CD8-positive, alpha-beta memory T cell (primary cell): ENCODE measurements around the gene SLC50A1. TPM values are rescaled to one million over a fixed set of nuclear protein-coding genes. Genes with fewer than 3 reads are reported as not detected.
A peak's percentile ranks its signal among the peaks of the same experiment; 100 is the strongest.

ENCODE experiments used
- CTCF ChIA-PET: fragments of 350-600 bp; sonication (Branson Sonifier 250); formaldehyde crosslinking; loops from one replicate; lab custom pipeline; 2021; ENCODE audit warnings: antibody characterized with exemption; lab: Charles Lee
- POLR2A ChIA-PET: fragments of 350-600 bp; sonication (Branson Sonifier 250); formaldehyde crosslinking; loops from one replicate; lab custom pipeline; 2021; ENCODE audit warnings: antibody characterized with exemption; lab: Charles Lee
- DNase-seq, 5 donors: peaks; one replicate each; pipeline versions ENCODE4 v3.0.0 to v3.0.0-alpha.2; 2020 to 2022; ENCODE audit warnings: mixed read lengths in 1 of 5
- H3K27ac ChIP-seq: one replicate; pipeline ENCODE4 v1.7.0; 2013; ENCODE audit warnings: low read depth, mild to moderate bottlenecking, low read length, moderate library complexity
- H3K27me3 ChIP-seq: 2 replicates; pipeline ENCODE4 v1.7.0; 2013; ENCODE audit warnings: low read length, mild to moderate bottlenecking; ENCODE audit not compliant: insufficient read depth, poor library complexity, severe bottlenecking
- H3K36me3 ChIP-seq: 2 replicates; pipeline ENCODE4 v1.7.0; 2013; ENCODE audit warnings: mild to moderate bottlenecking, low read length, moderate library complexity; ENCODE audit not compliant: insufficient read depth
- H3K4me1 ChIP-seq: 2 replicates; pipeline ENCODE4 v1.7.0; 2013; ENCODE audit warnings: mild to moderate bottlenecking, low read length, moderate library complexity; ENCODE audit not compliant: insufficient read depth
- H3K4me3 ChIP-seq: 2 replicates; pipeline ENCODE4 v1.7.0; 2013; ENCODE audit warnings: mild to moderate bottlenecking, low read length
- H3K9me3 ChIP-seq: 2 replicates; pipeline ENCODE4 v1.7.0; 2013; ENCODE audit warnings: mild to moderate bottlenecking, low read length
- H3K27ac Mint-ChIP-seq, 8 donors: one replicate each; pipeline ENCODE4 v1.8.0; 2020 to 2021; ENCODE audit warnings: mixed read lengths in 8 of 8, mild to moderate bottlenecking in 6 of 8, inconsistent platforms in 3 of 8, moderate library complexity in 3 of 8
- H3K27me3 Mint-ChIP-seq, 2 donors: one replicate each; pipeline ENCODE4 v1.8.0; 2020 to 2021; ENCODE audit warnings: mixed read lengths in 2 of 2, mild to moderate bottlenecking in 1 of 2, moderate library complexity in 1 of 2
- H3K36me3 Mint-ChIP-seq, 3 donors: one replicate each; pipeline ENCODE4 v1.8.0; 2020 to 2021; ENCODE audit warnings: mixed read lengths in 3 of 3, inconsistent platforms in 1 of 3, mild to moderate bottlenecking in 1 of 3
- H3K4me1 Mint-ChIP-seq, 3 donors: one replicate each; pipeline ENCODE4 v1.8.0; 2020 to 2021; ENCODE audit warnings: mixed read lengths in 3 of 3, inconsistent platforms in 1 of 3, mild to moderate bottlenecking in 1 of 3
- H3K4me3 Mint-ChIP-seq, 7 donors: one replicate each; pipeline ENCODE4 v1.8.0; 2020 to 2021; ENCODE audit warnings: mixed read lengths in 7 of 7, mild to moderate bottlenecking in 6 of 7, moderate library complexity in 4 of 7, inconsistent platforms in 2 of 7
- H3K9me3 Mint-ChIP-seq, 5 donors: one replicate each; pipeline ENCODE4 v1.8.0; 2020 to 2022; ENCODE audit warnings: mixed read lengths in 5 of 5, mild to moderate bottlenecking in 3 of 5, moderate library complexity in 2 of 5, inconsistent platforms in 1 of 5
- polyA plus RNA-seq: library from polyadenylated mRNA; unstranded; fragments of 300-500 nt; fragmentation: Illumina TruSeq; gene quantifications from one replicate; pipeline ENCODE4 v1.2.3, GENCODE V29; 2021
- total RNA-seq, 2 experiments: library from RNA; stranded (reverse); gene quantifications; one replicate each; pipeline ENCODE4 v1.2.3, GENCODE V29; 2021

SLC50A1 gene
- total and polyA plus RNA-seq, 3 experiments from 2014 or later = 43.4 to 49.5 (median 47.2) TPM

DNA sequence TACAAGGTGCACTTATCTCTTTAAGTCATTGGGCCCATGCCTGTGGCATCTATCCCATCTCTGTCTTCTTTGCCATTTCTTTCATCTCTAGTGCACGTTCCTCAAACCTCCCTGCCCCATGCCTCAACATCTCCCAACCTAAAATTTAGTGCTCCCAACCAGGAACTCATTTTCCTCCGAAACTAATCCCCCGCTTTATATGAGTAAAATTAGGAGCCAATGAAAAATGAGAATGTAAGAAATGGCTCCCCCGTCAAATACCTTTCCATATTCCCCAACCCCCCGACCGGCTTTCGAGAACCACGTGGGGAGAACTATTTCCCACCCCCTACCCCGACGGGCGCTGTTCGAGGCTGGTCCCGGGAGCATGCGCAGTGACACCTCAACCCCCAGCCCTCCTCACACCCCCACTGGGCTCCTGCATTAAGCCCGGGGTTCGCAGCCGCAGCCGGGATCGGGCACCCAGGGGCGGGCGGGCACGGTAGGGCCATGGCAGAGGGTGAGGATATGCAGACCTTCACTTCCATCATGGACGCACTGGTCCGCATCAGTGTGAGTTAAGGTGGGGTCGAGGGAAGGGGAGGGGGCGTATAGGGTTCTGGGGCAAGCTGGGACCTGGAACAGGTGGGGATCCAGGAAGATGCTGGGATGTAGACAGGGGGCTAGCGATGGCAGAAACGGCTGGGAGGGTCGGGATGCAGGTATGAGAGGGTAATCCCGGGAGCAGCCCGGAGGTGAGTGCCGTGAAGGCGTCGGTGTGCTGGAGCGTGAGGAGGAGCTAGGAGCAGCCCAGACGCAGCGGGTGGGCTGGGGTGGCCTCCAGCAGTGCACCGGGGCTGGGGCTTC is 38.0 kb downstream of the SLC50A1 start, which contains the start of gene TRIM46:
TRIM46 (plus strand) TSS at position 372 of the 846 bp plus-strand sequence; CDS start at position 490, 118 bp downstream.
- Mint-ChIP-seq H3K36me3 (peaks cover 0 to 49% (median 7%) of the 10 kb centered on the region in 3 donors), H3K4me1 (peaks cover 27 to 62% (median 37%) of the 10 kb centered on the region in 3 donors), H3K4me3 (peak within 1 kb of the TSS; percentile 86 to 100 (median 98)), H3K27me3 (peaks cover 0 to 2% of the 10 kb centered on the region in 2 donors), H3K27ac (peak within 1 kb of the TSS; percentile 79 to 100 (median 98)), H3K9me3 (no peaks in the 10 kb centered on the region)
- Histone ChIP-seq H3K4me3 (peak within 1 kb of the TSS; percentile 97), H3K27me3 (no peaks in the 10 kb centered on the region), H3K27ac (peak within 1 kb of the TSS; percentile 94), H3K36me3 (peaks cover 30% of the 10 kb centered on the region), H3K9me3 (no peaks in the 10 kb centered on the region), H3K4me1 (peaks cover 41% of the 10 kb centered on the region)
- ChIA-PET CTCF (interaction anchor here (0.6 to 10.7 kb wide), 41 partner anchors 9 to 339 kb away, joined by 3 to 177 read pairs (median 5); partner anchors contain the start of genes FDPS, PBXIP1, SCAMP3 and SLC50A1), POLR2A (interaction anchor here (0.7 to 2.4 kb wide), 9 partner anchors 20 to 218 kb away, joined by 3 to 16 read pairs (median 4); partner anchors contain the start of genes FLAD1 and PBXIP1)
- peak; percentile 41 to 79 (median 52) for DNase-seq

- H3K27ac ChIP-seq = peak overlapping the region; percentile 94
- Mint-ChIP-seq H3K27me3 (peaks cover 0 to 2% of the 10 kb centered on the region in 2 donors), H3K4me3 (peak overlapping the region; percentile 86 to 100 (median 98)), H3K4me1 (peaks cover 27 to 57% (median 37%) of the 10 kb centered on the region in 3 donors), H3K36me3 (peaks cover 0 to 49% (median 4%) of the 10 kb centered on the region in 3 donors), H3K27ac (peak overlapping the region; percentile 79 to 99 (median 98)), H3K9me3 (no peaks in the 10 kb centered on the region)
- no peaks in the 10 kb centered on the region for H3K9me3 ChIP-seq
- peak overlapping the region; percentile 97 for H3K4me3 ChIP-seq
- CTCF ChIA-PET = interaction anchor here (0.6 to 10.7 kb wide), 12 partner anchors 19 to 783 kb away, joined by 3 to 177 read pairs (median 8); partner anchors contain the start of gene THBS3
- DNase-seq = peak; percentile 31 to 82 (median 40)
- H3K36me3 ChIP-seq = peaks cover 21% of the 10 kb centered on the region
- H3K4me1 ChIP-seq = peaks cover 41% of the 10 kb centered on the region
- H3K27me3 ChIP-seq = no peaks in the 10 kb centered on the region
- POLR2A ChIA-PET = interaction anchor here (0.6 to 2.4 kb wide), 3 partner anchors 19 to 90 kb away, joined by 4 to 16 read pairs (median 5); no protein-coding TSS in a partner anchor
Observed at GRCh38 chr1:155174324-155175280, 39.0 kb downstream of the SLC50A1 start.

DNA sequence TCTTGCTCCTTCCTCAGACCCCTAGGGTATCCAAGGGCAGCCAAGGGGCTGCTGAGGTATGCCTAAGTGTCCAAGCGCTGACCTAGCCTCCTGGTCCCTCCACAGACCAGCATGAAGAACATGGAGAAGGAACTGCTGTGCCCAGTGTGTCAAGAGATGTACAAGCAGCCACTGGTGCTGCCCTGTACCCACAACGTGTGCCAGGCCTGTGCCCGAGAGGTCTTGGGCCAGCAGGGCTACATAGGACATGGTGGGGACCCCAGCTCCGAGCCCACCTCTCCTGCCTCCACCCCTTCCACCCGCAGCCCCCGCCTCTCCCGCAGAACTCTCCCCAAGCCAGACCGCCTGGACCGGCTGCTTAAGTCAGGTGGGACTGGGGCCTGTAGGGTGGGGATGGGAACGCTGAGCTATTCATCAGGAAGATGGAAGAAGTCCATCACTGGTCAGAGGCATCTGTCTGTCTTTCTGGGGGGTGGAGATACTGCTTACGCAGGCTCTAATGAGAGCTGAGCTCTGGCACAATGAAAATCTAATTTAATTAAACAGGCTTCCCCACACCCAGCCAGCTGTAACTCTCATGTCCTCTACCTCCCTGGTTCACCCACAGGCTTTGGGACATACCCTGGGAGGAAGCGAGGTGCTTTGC is 39.8 kb downstream of the SLC50A1 start:
- Mint-ChIP-seq H3K9me3 (no peaks in the 10 kb centered on the region), H3K4me1 (peaks cover 27 to 54% (median 37%) of the 10 kb centered on the region in 3 donors)
- CTCF ChIA-PET = interaction anchor here (0.6 to 10.7 kb wide), 11 partner anchors 18 to 783 kb away, joined by 3 to 177 read pairs (median 8); partner anchors contain the start of gene THBS3

GRCh38 chr1:155175927-155176371 is 40.3 kb downstream of the SLC50A1 start:
- Histone ChIP-seq H3K27ac (no peak overlapping the region), H3K9me3 (no peaks in the 10 kb centered on the region), H3K4me1 (peaks cover 41% of the 10 kb centered on the region), H3K27me3 (no peaks in the 10 kb centered on the region), H3K4me3 (no peak overlapping the region), H3K36me3 (peaks cover 14% of the 10 kb centered on the region)
- peaks cover 0 to 2% of the 10 kb centered on the region in 2 donors for H3K27me3 Mint-ChIP-seq
- H3K36me3 Mint-ChIP-seq = peaks cover 0 to 45% (median 2%) of the 10 kb centered on the region in 3 donors
- DNase-seq = no peak
- H3K9me3 Mint-ChIP-seq = no peaks in the 10 kb centered on the region
- peak overlapping the region in 4 of 8 donors; percentile 26 to 82 (median 62) for H3K27ac Mint-ChIP-seq
- H3K4me3 Mint-ChIP-seq = peak overlapping the region in 2 of 7 donors; percentile 76 to 86
- POLR2A ChIA-PET = interaction anchor here (2.4 kb wide), 1 partner anchor 18 kb away, joined by 16 read pairs; no protein-coding TSS in a partner anchor
- CTCF ChIA-PET = interaction anchor here (1.4 to 10.7 kb wide), 9 partner anchors 18 to 90 kb away, joined by 5 to 177 read pairs (median 9); partner anchors contain the start of gene THBS3
- peaks cover 27 to 53% (median 37%) of the 10 kb centered on the region in 3 donors for H3K4me1 Mint-ChIP-seq

More for the DNA sequence above, 39.8 kb downstream of the SLC50A1 start:
- peaks cover 16% of the 10 kb centered on the region for H3K36me3 ChIP-seq
- Mint-ChIP-seq H3K27ac (peak overlapping the region in 6 of 8 donors; percentile 42 to 85 (median 57)), H3K36me3 (peaks cover 0 to 49% (median 2%) of the 10 kb centered on the region in 3 donors), H3K27me3 (peaks cover 0 to 2% of the 10 kb centered on the region in 2 donors), H3K4me3 (peak overlapping the region in 6 of 7 donors; percentile 59 to 99 (median 70))
- no peaks in the 10 kb centered on the region for H3K27me3 ChIP-seq
- no peak overlapping the region for H3K4me3 ChIP-seq
- H3K27ac ChIP-seq = no peak overlapping the region
- no peak for DNase-seq
- peaks cover 41% of the 10 kb centered on the region for H3K4me1 ChIP-seq
- POLR2A ChIA-PET = interaction anchor here (0.6 to 2.4 kb wide), 2 partner anchors 18 to 24 kb away, joined by 5 to 16 read pairs; no protein-coding TSS in a partner anchor
- no peaks in the 10 kb centered on the region for H3K9me3 ChIP-seq

GRCh38 chr1:155176544-155177071 is 41.0 kb downstream of the SLC50A1 start:
- ChIA-PET CTCF (interaction anchor here (1.0 to 7.1 kb wide), 8 partner anchors 17 to 115 kb away, joined by 3 to 84 read pairs (median 7); partner anchors contain the start of gene THBS3), POLR2A (interaction anchor here (1.2 kb wide), 1 partner anchor 17 kb away, joined by 3 read pairs; no protein-coding TSS in a partner anchor)
- Mint-ChIP-seq H3K9me3 (no peaks in the 10 kb centered on the region), H3K27ac (peak overlapping the region in 6 of 8 donors; percentile 26 to 82 (median 62)), H3K27me3 (peaks cover 0 to 2% of the 10 kb centered on the region in 2 donors), H3K36me3 (peaks cover 0 to 46% (median 2%) of the 10 kb centered on the region in 3 donors), H3K4me1 (peaks cover 27 to 52% (median 37%) of the 10 kb centered on the region in 3 donors), H3K4me3 (peak overlapping the region in 4 of 7 donors; percentile 35 to 78 (median 69))
- Histone ChIP-seq H3K4me1 (peaks cover 41% of the 10 kb centered on the region), H3K27me3 (no peaks in the 10 kb centered on the region), H3K4me3 (no peak overlapping the region), H3K36me3 (peaks cover 14% of the 10 kb centered on the region), H3K9me3 (no peaks in the 10 kb centered on the region), H3K27ac (no peak overlapping the region)
- DNase-seq = peak; percentile 65 to 84 (median 78)

- peaks cover 0 to 45% (median 2%) of the 10 kb centered on the region in 3 donors for H3K36me3 Mint-ChIP-seq
- DNase-seq = no peak
- no peaks in the 10 kb centered on the region for H3K27me3 ChIP-seq
- no peak overlapping the region for H3K27ac ChIP-seq
- H3K9me3 Mint-ChIP-seq = no peaks in the 10 kb centered on the region
- H3K4me1 Mint-ChIP-seq = peaks cover 21 to 45% (median 31%) of the 10 kb centered on the region in 3 donors
- ChIA-PET POLR2A (interaction anchor here (1.2 kb wide), 1 partner anchor 16 kb away, joined by 3 read pairs; no protein-coding TSS in a partner anchor), CTCF (interaction anchor here (0.7 to 7.1 kb wide), 11 partner anchors 10 to 116 kb away, joined by 3 to 84 read pairs (median 4); partner anchors contain the start of gene THBS3)
- H3K4me1 ChIP-seq = peaks cover 33% of the 10 kb centered on the region
- H3K4me3 ChIP-seq = no peak overlapping the region
- H3K27ac Mint-ChIP-seq = peak overlapping the region in 3 of 8 donors; percentile 23 to 71 (median 43)
- no peaks in the 10 kb centered on the region for H3K9me3 ChIP-seq
- peaks cover 0 to 2% of the 10 kb centered on the region in 2 donors for H3K27me3 Mint-ChIP-seq
- no peak overlapping the region for H3K4me3 Mint-ChIP-seq
- H3K36me3 ChIP-seq = peaks cover 14% of the 10 kb centered on the region
Observed at GRCh38 chr1:155177192-155177917, 41.7 kb downstream of the SLC50A1 start.
